Erythroblast (primary cell): ENCODE results near the gene ING3.

Experiments
- GATA1 ChIP-seq: IDR thresholded peaks from 2 replicates; pipeline ENCODE4 v1.6.1; 2011; ENCODE audit warnings: low read depth, mild to moderate bottlenecking, control low read depth, low read length, moderate library complexity
- POLR2A ChIP-seq: IDR thresholded peaks from 2 replicates; pipeline ENCODE4 v1.6.1; 2011; ENCODE audit warnings: mild to moderate bottlenecking, low read length

DNA sequence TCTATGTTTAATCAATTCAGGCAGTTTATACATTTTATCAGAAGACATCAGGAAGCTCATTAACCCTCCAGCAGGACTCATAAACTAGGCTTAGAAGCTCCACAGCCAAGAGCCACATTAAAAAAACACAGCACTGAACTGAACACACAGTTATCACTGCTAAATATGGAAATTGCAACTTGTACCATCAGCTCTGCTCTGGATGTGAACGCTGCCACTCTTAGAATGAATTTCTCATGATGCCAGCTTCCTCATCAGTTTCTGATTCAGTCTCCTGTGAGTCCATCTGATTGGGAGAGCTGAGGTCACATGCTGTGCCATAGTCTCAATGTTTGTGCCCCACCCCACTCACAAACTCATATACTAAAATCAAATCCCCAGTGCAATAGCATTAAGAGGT lies 17.1 kb upstream of the ING3 start:
- TF ChIP-seq POLR2A (no peak), GATA1 (no peak)
